Brain pericyte (primary cell): Measurements from ENCODE around the gene ABCC3.

ENCODE experiments used
- DNase-seq: peaks from one replicate; pipeline ENCODE4 v3.0.0-alpha.2; 2012; ENCODE audit warnings: low read depth, low spot score

ABCC3 gene

GRCh38 chr17:50607522-50608175 is 27.0 kb upstream of the ABCC3 start:
- DNase-seq = no peak

- DNase-seq = no peak
Observed at GRCh38 chr17:50608700-50609379, 25.8 kb upstream of the ABCC3 start.

- DNase-seq = no peak
Observed at GRCh38 chr17:50609380-50610074, 25.2 kb upstream of the ABCC3 start.

- DNase-seq = no peak
Observed at GRCh38 chr17:50611634-50612033, 23.0 kb upstream of the ABCC3 start.

- no peak for DNase-seq
Observed at GRCh38 chr17:50612281-50612680, 22.4 kb upstream of the ABCC3 start.

- DNase-seq = no peak
Observed at GRCh38 chr17:50613007-50613992, 21.4 kb upstream of the ABCC3 start.

GRCh38 chr17:50614471-50615051 is 20.1 kb upstream of the ABCC3 start:
- no peak for DNase-seq

- DNase-seq = no peak
Observed at GRCh38 chr17:50615828-50616227, 18.9 kb upstream of the ABCC3 start.

- no peak for DNase-seq
Observed at GRCh38 chr17:50618300-50618699, 16.4 kb upstream of the ABCC3 start.

- DNase-seq = no peak
Observed at GRCh38 chr17:50618941-50619340, 15.7 kb upstream of the ABCC3 start.

GRCh38 chr17:50619489-50619888 is 15.2 kb upstream of the ABCC3 start:
- no peak for DNase-seq

- no peak for DNase-seq
Observed at GRCh38 chr17:50620237-50620636, 14.4 kb upstream of the ABCC3 start.

- DNase-seq = no peak
Observed at GRCh38 chr17:50620858-50621257, 13.8 kb upstream of the ABCC3 start.

GRCh38 chr17:50621574-50622031 is 13.1 kb upstream of the ABCC3 start:
- DNase-seq = no peak

GRCh38 chr17:50624321-50624934 is 10.3 kb upstream of the ABCC3 start:
- no peak for DNase-seq

- DNase-seq = no peak
Observed at GRCh38 chr17:50625032-50625871, 9.4 kb upstream of the ABCC3 start.

- no peak for DNase-seq
Observed at GRCh38 chr17:50626037-50626574, 8.6 kb upstream of the ABCC3 start.

- no peak for DNase-seq
Observed at GRCh38 chr17:50627036-50627781, 7.5 kb upstream of the ABCC3 start.
